ENCODE results near the gene C1QA.
A peak's percentile ranks its signal among the peaks of the same experiment; 100 is the strongest.

Gene C1QA

GRCh38 chr1:22670352-22670975, 34.0 kb downstream of the C1QA start:
- Histone ChIP-seq H3K79me2 (ENCODE audit: insufficient read depth, low read length) (no peaks in the 10 kb centered on the region), H3K27me3 (ENCODE audit: insufficient read depth, low read length, poor library complexity, severe bottlenecking) (no peaks in the 10 kb centered on the region), H3K4me1 (ENCODE audit: insufficient read depth, low read length, poor library complexity, severe bottlenecking) (no peaks in the 10 kb centered on the region), H3K9me2 (replicated peaks; ENCODE audit: low read depth, low read length) (no peaks in the 10 kb centered on the region), H3K9me3 (ENCODE audit: insufficient read depth, low read depth, low read length) (no peaks in the 10 kb centered on the region), H4K20me1 (ENCODE audit: insufficient read depth, low read length, poor library complexity, severe bottlenecking) (no peaks in the 10 kb centered on the region), H3K4me3 (ENCODE audit: low read length, poor library complexity, severe bottlenecking) (no peak overlapping the region), H2AFZ (ENCODE audit: low read length) (no peak overlapping the region), H3K9ac (ENCODE audit: low read depth, low read length, poor library complexity, severe bottlenecking) (no peak overlapping the region), H3K4me2 (ENCODE audit: low read depth, low read length, poor library complexity, severe bottlenecking) (no peak overlapping the region), H3F3A (ENCODE audit: low read depth) (no peaks in the 10 kb centered on the region), H3K36me3 (ENCODE audit: insufficient read depth, low read length) (no peaks in the 10 kb centered on the region)
- TF ChIP-seq CTCF (conservative IDR thresholded peaks at IDR 0.05; ENCODE audit: low read length) = no peak
- no peak for TF ChIP-seq EZH2phosphoT487 (IDR thresholded peaks at IDR 0.05; ENCODE audit: borderline replicate concordance)

GRCh38 chr1:22671999-22672398, 35.6 kb downstream of the C1QA start:
- Histone ChIP-seq H3K9ac (ENCODE audit: low read depth, low read length, poor library complexity, severe bottlenecking) (no peak overlapping the region), H3K9me2 (replicated peaks; ENCODE audit: low read depth, low read length) (no peaks in the 10 kb centered on the region), H3K4me1 (ENCODE audit: insufficient read depth, low read length, poor library complexity, severe bottlenecking) (no peaks in the 10 kb centered on the region), H3K36me3 (ENCODE audit: insufficient read depth, low read length) (no peaks in the 10 kb centered on the region), H3K4me3 (ENCODE audit: low read length, poor library complexity, severe bottlenecking) (no peak overlapping the region), H4K20me1 (ENCODE audit: insufficient read depth, low read length, poor library complexity, severe bottlenecking) (no peaks in the 10 kb centered on the region), H3K9me3 (ENCODE audit: insufficient read depth, low read depth, low read length) (no peaks in the 10 kb centered on the region), H3K79me2 (ENCODE audit: insufficient read depth, low read length) (no peaks in the 10 kb centered on the region), H3K4me2 (ENCODE audit: low read depth, low read length, poor library complexity, severe bottlenecking) (no peak overlapping the region), H2AFZ (ENCODE audit: low read length) (no peak overlapping the region), H3F3A (ENCODE audit: low read depth) (no peaks in the 10 kb centered on the region), H3K27me3 (ENCODE audit: insufficient read depth, low read length, poor library complexity, severe bottlenecking) (no peaks in the 10 kb centered on the region)
- TF ChIP-seq EZH2phosphoT487 (IDR thresholded peaks at IDR 0.05; ENCODE audit: borderline replicate concordance) = no peak

- H3K4me3 ChIP-seq (ENCODE audit: low read length, poor library complexity, severe bottlenecking) = no peak overlapping the region
- no peaks in the 10 kb centered on the region for H3K79me2 ChIP-seq (ENCODE audit: insufficient read depth, low read length)
- H3K4me1 ChIP-seq (ENCODE audit: insufficient read depth, low read length, poor library complexity, severe bottlenecking) = no peaks in the 10 kb centered on the region
- no peak overlapping the region for H3K9ac ChIP-seq (ENCODE audit: low read depth, low read length, poor library complexity, severe bottlenecking)
- H3K27me3 ChIP-seq (ENCODE audit: insufficient read depth, low read length, poor library complexity, severe bottlenecking) = no peaks in the 10 kb centered on the region
- no peaks in the 10 kb centered on the region for H3F3A ChIP-seq (ENCODE audit: low read depth)
- H3K36me3 ChIP-seq (ENCODE audit: insufficient read depth, low read length) = no peaks in the 10 kb centered on the region
- H3K4me2 ChIP-seq (ENCODE audit: low read depth, low read length, poor library complexity, severe bottlenecking) = no peak overlapping the region
- H2AFZ ChIP-seq (ENCODE audit: low read length) = no peak overlapping the region
- H3K9me3 ChIP-seq (ENCODE audit: insufficient read depth, low read depth, low read length) = no peaks in the 10 kb centered on the region
- TF ChIP-seq CTCF (conservative IDR thresholded peaks at IDR 0.05; ENCODE audit: low read length) (peak; percentile 89), EZH2phosphoT487 (IDR thresholded peaks at IDR 0.05; ENCODE audit: borderline replicate concordance) (no peak)
- H4K20me1 ChIP-seq (ENCODE audit: insufficient read depth, low read length, poor library complexity, severe bottlenecking) = no peaks in the 10 kb centered on the region
- no peaks in the 10 kb centered on the region for H3K9me2 ChIP-seq (replicated peaks; ENCODE audit: low read depth, low read length)
These were observed 37.3 kb downstream of the C1QA start for GRCh38 chr1:22673486-22674409.
